NB4 (cell line): Measurements from ENCODE around the gene ARL8B.
"Not testable (repeated sequence)": the region's sequence is repeated elsewhere in the genome, so short reads cannot be mapped to it uniquely, and the experiment has no call there.

Experiments
- DNase-seq: peaks from one replicate; pipeline ENCODE4 v3.0.0; 2010; ENCODE audit warnings: low read depth
- H3K4me3 ChIP-seq: one replicate; pipeline ENCODE4 v1.5.1; 2011; ENCODE audit warnings: mild to moderate bottlenecking, low read depth, low read length, moderate library complexity
- MYC ChIP-seq: IDR thresholded peaks from 2 replicates; pipeline ENCODE4 v1.6.1; 2011; ENCODE audit warnings: low read depth, low read length
- POLR2A ChIP-seq: IDR thresholded peaks from 2 replicates; pipeline ENCODE4 v1.6.1; 2011; ENCODE audit warnings: mild to moderate bottlenecking; ENCODE audit not compliant: insufficient read length; ENCODE audit errors: extremely low read depth
- TF ChIP-seq, protein P1 (sequence below): IDR thresholded peaks from one replicate; pipeline ENCODE4 v1.5.1; 2012; ENCODE audit warnings: low read depth, low read length
- TF ChIP-seq, protein P2 (sequence below): IDR thresholded peaks from 2 replicates; pipeline ENCODE4 v1.6.1; 2011; ENCODE audit warnings: low read depth, low read length

The ARL8B gene

DNA sequence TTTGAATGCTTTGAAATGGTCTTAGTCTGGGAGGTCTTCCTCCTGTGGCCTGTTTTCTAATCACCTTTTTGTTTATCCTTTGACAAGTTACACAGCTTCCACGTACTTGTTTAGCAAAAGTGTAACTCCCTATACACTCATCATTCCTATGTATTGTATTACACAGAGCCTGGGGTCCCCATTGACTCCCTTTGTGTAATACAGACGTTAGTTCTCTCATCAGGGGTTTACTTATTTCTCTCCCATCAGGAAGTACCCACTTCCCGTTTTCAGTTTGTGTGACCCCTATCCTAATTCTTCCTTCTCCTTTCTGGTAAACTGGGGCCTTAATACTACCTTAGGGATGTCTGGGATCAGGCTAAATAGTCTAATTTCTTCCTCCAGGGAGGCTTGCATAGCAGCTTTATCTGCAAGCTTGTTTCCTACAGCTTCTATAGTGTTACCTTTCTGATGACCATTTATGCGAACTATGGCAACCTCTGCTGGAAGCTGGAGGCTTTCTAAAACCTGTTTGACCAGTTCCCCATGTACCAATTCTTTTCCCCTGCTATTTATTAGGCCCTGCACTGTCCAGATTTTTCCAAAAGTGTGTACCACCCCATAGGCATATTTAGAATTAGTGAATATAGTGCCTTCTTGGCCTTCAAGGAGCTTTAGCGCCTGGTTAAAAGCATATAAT is 22.4 kb downstream of the ARL8B start:
- TF ChIP-seq POLR2A (no peak), MYC (no peak)
- TF ChIP-seq, protein P1, sequence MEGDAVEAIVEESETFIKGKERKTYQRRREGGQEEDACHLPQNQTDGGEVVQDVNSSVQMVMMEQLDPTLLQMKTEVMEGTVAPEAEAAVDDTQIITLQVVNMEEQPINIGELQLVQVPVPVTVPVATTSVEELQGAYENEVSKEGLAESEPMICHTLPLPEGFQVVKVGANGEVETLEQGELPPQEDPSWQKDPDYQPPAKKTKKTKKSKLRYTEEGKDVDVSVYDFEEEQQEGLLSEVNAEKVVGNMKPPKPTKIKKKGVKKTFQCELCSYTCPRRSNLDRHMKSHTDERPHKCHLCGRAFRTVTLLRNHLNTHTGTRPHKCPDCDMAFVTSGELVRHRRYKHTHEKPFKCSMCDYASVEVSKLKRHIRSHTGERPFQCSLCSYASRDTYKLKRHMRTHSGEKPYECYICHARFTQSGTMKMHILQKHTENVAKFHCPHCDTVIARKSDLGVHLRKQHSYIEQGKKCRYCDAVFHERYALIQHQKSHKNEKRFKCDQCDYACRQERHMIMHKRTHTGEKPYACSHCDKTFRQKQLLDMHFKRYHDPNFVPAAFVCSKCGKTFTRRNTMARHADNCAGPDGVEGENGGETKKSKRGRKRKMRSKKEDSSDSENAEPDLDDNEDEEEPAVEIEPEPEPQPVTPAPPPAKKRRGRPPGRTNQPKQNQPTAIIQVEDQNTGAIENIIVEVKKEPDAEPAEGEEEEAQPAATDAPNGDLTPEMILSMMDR: no peak
- TF ChIP-seq, protein P2, sequence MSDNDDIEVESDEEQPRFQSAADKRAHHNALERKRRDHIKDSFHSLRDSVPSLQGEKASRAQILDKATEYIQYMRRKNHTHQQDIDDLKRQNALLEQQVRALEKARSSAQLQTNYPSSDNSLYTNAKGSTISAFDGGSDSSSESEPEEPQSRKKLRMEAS: no peak
- DNase-seq: peak; percentile 60
- H3K4me3 ChIP-seq: no peak overlapping the region

GRCh38 chr3:5145120-5145519 is 23.0 kb downstream of the ARL8B start:
- DNase-seq: no peak

GRCh38 chr3:5147152-5147551 is 25.1 kb downstream of the ARL8B start:
- H3K4me3 ChIP-seq, DNase-seq: not testable (repeated sequence)

More at GRCh38 chr3:5145120-5145519, 23.0 kb downstream of the ARL8B start:
- H3K4me3 ChIP-seq: no peak overlapping the region
- TF ChIP-seq, protein P2: no peak
- TF ChIP-seq MYC: no peak
- TF ChIP-seq, protein P1: no peak
- no peak for TF ChIP-seq POLR2A

DNA sequence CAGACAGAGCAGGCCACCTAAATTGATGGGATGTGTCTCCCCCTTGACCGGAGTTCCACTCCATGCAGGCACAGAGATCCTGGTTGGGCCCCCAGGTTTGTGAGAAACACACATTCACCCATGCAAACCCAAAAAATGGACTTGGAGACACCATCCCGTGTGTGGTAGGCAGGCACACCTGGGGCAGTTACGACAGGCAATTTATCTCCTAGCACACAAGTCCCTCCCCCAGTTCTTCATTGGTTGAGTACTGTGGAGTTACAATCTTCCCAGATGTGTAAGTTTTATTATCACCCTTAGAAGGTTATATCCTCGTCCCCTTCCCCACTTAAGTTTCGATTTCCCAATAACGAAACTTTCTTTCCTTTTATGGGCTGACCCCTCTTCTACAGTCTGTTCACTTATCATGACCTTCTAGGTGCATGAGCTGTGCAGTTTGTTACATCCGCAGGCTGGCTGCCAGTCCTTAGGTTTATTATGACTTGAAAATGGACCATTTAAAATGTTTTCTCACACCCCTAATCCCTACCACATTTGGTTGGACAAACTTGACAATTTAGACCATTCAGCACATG is 27.3 kb downstream of the ARL8B start:
- H3K4me3 ChIP-seq: no peak overlapping the region
- TF ChIP-seq POLR2A (no peak), MYC (no peak)
- TF ChIP-seq, protein P2: no peak
- TF ChIP-seq, protein P1: no peak
- DNase-seq: no peak

DNA sequence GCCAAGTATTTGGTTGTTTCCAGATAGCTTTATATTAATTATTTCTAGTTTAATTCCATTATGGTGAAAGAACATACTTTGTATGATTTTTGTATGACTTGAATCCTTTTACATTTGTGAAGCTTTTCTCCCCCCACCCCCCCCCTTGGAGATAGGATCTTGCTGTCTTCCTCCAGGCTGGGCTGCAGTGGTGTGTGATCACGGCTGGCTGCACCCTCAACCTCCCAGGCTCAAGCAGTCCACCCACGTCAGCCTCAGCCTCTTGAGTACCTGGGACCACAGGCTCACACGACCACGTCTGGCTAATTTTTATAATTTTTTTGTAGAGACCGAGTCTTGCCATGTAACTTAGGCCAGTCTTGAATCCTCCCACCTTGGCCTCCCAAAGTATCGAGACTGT is 29.5 kb downstream of the ARL8B start:
- no peak for DNase-seq
- TF ChIP-seq MYC: no peak
- TF ChIP-seq, protein P1: no peak
- TF ChIP-seq, protein P2: no peak
- no peak for TF ChIP-seq POLR2A
- H3K4me3 ChIP-seq: no peak overlapping the region

GRCh38 chr3:5153074-5153473 is 31.0 kb downstream of the ARL8B start:
- TF ChIP-seq, protein P1: no peak
- TF ChIP-seq, protein P2: no peak
- TF ChIP-seq POLR2A (no peak), MYC (no peak)
- DNase-seq: no peak
- H3K4me3 ChIP-seq: no peak overlapping the region
